ENCODE results near the gene ZHX3.

Gene ZHX3

DNA sequence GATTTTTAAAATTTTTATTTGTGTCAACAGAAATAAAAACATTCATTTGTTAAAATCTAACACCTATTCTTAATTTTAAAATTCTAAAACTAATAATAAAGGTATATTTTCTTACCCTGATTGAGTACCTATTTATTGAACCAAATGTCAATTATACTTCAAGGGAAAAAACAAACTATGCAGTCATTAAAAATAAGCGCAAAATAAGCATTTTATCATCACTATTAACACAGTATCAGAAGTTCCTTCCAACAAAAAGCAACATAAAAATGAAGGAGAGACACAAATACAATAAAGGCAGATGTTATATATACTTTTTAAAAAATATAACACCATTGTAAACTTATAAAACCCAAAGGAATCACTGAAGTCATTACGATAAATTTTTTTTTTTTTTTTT lies 52.7 kb downstream of the ZHX3 start:
- Histone ChIP-seq H3K4me1 (peaks cover 6% of the 10 kb centered on the region; the same call in 1 of the 2 replicates), H3K27me3 (ENCODE audit: low read depth) (no peaks in the 10 kb centered on the region), H3K4me3 (no peak overlapping the region), H3K9me3 (no peaks in the 10 kb centered on the region), H3K36me3 (replicated peaks) (peaks cover 3% of the 10 kb centered on the region; the same call in 1 of the 2 replicates)
- no peak for DNase-seq (ENCODE audit: low spot score in 2 of 2)
- in situ Hi-C loops (cut with MboI; ENCODE audit: low sequenced_read_pairs) = no loop called here

DNA sequence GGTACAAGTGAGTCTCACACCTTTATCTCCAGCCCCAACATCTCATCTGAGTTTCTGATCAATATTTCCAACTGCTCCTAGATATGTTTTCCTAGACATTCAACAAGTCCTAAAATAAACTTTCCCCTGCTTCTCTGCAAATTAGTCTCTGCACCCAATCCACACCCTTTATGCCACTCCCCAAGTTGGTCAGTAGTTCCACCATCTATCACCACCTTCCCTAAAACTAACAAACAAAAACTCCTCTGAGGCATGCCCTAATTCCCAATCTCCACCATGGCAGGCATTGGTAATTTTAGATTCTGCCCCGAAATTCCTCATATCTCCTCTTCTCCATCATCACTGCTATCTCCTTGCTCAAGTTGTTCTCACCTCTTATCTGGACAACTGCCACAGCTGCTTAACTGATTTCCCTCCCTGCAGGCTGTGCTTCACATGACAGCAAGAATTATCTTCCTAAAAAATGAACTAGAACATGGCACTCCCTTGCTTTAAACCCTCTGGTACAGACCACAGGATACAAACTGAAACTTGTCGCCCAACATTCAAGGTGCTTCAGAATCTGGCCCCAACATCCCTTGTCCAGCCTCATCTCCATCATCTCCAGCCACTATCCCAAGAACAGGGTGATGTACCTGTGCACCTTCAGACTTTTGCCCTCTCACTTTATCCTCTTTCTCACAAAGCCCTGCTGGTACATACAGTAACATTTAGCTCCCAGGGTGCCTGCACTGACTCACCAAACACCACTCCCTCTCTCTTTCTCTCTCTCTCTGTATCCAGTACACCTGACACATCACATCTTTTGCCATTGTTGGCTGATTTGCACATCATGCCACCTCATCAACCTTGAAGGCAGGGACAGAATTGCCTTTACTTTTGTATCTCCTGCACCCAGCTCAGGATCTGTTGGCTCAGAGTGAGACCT lies 55.5 kb downstream of the ZHX3 start:
- in situ Hi-C loops (cut with MboI; ENCODE audit: low sequenced_read_pairs) = no loop called here
- H3K4me3 ChIP-seq = no peak overlapping the region
- H3K36me3 ChIP-seq (replicated peaks) = no peaks in the 10 kb centered on the region

DNA sequence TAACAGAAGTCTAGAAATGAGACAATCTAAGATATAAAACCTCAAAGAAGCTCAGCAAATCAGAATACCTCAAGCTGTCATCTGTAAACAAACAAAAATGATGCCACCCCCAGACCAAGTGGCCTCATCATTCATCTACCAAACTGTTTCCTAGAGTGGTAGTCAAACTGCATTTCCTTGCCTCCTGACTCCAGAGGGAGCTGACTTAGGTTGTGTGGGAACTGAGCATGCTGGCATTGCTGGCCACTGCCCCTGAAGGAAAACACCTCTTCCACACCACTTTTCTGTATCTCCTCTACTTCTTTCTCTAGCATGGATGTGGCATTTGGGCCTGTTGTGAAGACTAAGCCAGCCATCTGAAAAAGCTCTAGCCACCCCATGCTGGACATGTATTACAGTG lies 56.3 kb downstream of the ZHX3 start:
- Histone ChIP-seq H3K36me3 (replicated peaks) (no peaks in the 10 kb centered on the region), H3K27me3 (ENCODE audit: low read depth) (no peaks in the 10 kb centered on the region), H3K9me3 (no peaks in the 10 kb centered on the region), H3K4me3 (no peak overlapping the region), H3K4me1 (0 out of 2 replicates have a peak, but pooled peaks cover 2% of the 10 kb centered on the region)
- in situ Hi-C loops (cut with MboI; ENCODE audit: low sequenced_read_pairs) = no loop called here
- no peak for DNase-seq (ENCODE audit: low spot score in 2 of 2)

More for the DNA sequence above, 55.5 kb downstream of the ZHX3 start:
- H3K27me3 ChIP-seq (ENCODE audit: low read depth) = no peaks in the 10 kb centered on the region
- no peaks in the 10 kb centered on the region for H3K9me3 ChIP-seq
- DNase-seq (ENCODE audit: low spot score in 2 of 2) = no peak
- H3K4me1 ChIP-seq = peaks cover 3% of the 10 kb centered on the region; the same call in 1 of the 2 replicates

DNA sequence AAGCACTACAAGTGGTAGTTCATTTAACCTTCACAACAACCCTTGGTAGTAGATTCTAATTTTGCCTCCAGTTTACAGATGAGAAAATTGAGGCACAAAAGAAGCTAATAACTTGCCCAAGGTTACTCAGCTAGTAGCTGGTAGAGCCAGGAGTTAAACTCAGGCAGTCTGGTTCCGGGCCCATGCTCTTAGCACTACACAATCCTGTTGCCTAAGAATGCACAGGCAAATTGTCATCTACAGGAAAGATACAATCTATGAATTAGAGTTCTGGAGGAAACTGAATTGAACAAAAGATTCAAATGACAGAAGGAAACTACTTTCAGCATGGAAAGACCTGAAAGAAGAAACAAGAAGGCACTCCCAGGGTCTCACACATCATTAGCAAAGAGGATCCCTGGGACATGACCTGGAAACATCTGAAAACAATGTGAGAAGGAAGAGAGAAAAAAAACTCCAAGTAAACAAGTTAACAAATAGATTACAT lies 56.8 kb downstream of the ZHX3 start:
- H3K9me3 ChIP-seq = no peaks in the 10 kb centered on the region
- no peak overlapping the region for H3K4me3 ChIP-seq
- H3K4me1 ChIP-seq = 0 out of 2 replicates have a peak, but pooled peaks cover 2% of the 10 kb centered on the region
- no peaks in the 10 kb centered on the region for H3K36me3 ChIP-seq (replicated peaks)
- in situ Hi-C loops (cut with MboI; ENCODE audit: low sequenced_read_pairs) = no loop called here
- DNase-seq (ENCODE audit: low spot score in 2 of 2) = no peak
- H3K27me3 ChIP-seq (ENCODE audit: low read depth) = no peaks in the 10 kb centered on the region

DNA sequence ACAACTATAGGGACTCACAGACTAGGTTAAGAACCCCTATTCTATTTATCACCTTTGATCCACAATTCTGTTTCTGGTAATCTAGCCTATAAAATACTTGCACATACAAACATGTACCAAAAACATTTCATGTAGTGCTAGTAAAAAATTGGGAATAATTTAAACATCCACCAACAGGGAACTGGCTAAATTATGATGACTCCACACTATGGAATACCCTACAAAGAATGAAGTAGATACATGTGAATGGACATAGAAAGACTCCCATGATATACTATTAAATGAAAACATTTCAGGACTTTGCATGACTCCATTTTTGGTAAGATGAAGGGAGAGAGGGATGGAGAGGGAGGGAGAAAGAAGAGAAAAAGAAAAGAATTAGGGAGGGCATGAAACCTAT lies 58.2 kb downstream of the ZHX3 start:
- no peak overlapping the region for H3K4me3 ChIP-seq
- in situ Hi-C loops (cut with MboI; ENCODE audit: low sequenced_read_pairs) = no loop called here
- H3K9me3 ChIP-seq = no peaks in the 10 kb centered on the region
- 0 out of 2 replicates have a peak, but pooled peaks cover 2% of the 10 kb centered on the region for H3K4me1 ChIP-seq
- DNase-seq (ENCODE audit: low spot score in 2 of 2) = no peak
- H3K36me3 ChIP-seq (replicated peaks) = no peaks in the 10 kb centered on the region
- no peaks in the 10 kb centered on the region for H3K27me3 ChIP-seq (ENCODE audit: low read depth)

GRCh38 chr20:41258474-41258873 lies 59.1 kb downstream of the ZHX3 start:
- Histone ChIP-seq H3K4me1 (0 out of 2 replicates have a peak, but pooled peaks cover 2% of the 10 kb centered on the region), H3K4me3 (no peak overlapping the region), H3K36me3 (replicated peaks) (no peaks in the 10 kb centered on the region), H3K9me3 (no peaks in the 10 kb centered on the region), H3K27me3 (ENCODE audit: low read depth) (no peaks in the 10 kb centered on the region)
- in situ Hi-C loops (cut with MboI; ENCODE audit: low sequenced_read_pairs) = no loop called here
- DNase-seq (ENCODE audit: low spot score in 2 of 2) = no peak

DNA sequence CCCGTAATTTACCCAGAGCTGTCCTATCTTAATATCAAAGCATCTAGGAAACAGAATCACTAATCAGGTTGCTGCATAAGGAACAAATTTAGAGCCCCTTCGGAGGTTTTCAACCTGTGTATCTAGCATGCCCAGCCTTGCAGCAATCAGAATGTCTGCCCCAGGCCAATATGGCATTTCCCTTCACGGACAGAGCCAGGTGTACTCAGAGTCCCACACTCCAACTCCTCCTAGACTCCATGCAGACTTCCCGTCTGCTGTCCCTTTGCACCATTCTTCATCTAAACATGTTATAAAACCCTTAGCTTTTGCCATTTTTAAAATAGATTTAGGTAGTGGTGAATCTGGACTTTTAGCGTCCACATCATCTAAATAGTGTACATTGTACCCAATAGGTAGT lies 61.0 kb downstream of the ZHX3 start:
- no peaks in the 10 kb centered on the region for H3K36me3 ChIP-seq (replicated peaks)
- no peak overlapping the region for H3K4me3 ChIP-seq
- in situ Hi-C loops (cut with MboI; ENCODE audit: low sequenced_read_pairs) = no loop called here
- H3K9me3 ChIP-seq = no peaks in the 10 kb centered on the region
- H3K4me1 ChIP-seq = 0 out of 2 replicates have a peak, but pooled peaks cover 2% of the 10 kb centered on the region
- no peaks in the 10 kb centered on the region for H3K27me3 ChIP-seq (ENCODE audit: low read depth)
- DNase-seq (ENCODE audit: low spot score in 2 of 2) = no peak

DNA sequence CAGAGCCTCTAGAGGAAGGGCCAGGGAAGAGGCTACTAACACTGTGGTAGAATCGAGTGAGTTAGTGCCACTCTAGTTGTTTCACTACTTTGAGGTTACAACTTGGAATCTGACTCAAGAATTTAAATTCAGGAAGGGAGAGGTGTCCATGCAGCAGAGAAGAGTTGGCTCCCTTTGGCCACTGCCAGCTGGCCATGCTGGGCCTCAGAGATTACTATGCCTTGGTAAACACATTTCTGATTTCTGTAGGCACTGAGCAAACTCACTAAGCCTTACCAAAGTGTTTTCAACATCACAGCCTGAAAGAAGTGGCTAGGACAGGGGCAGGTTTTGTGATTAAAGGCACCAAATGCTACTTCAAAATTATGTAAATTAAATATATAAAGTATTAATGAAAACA lies 61.9 kb downstream of the ZHX3 start:
- H3K27me3 ChIP-seq (ENCODE audit: low read depth) = no peaks in the 10 kb centered on the region
- DNase-seq (ENCODE audit: low spot score in 2 of 2) = no peak
- no peaks in the 10 kb centered on the region for H3K9me3 ChIP-seq
- 0 out of 2 replicates have a peak, but pooled peaks cover 2% of the 10 kb centered on the region for H3K4me1 ChIP-seq
- H3K4me3 ChIP-seq = no peak overlapping the region
- in situ Hi-C loops (cut with MboI; ENCODE audit: low sequenced_read_pairs) = no loop called here
- no peaks in the 10 kb centered on the region for H3K36me3 ChIP-seq (replicated peaks)

- Histone ChIP-seq H3K4me3 (no peak overlapping the region), H3K4me1 (no peaks in the 10 kb centered on the region), H3K27me3 (ENCODE audit: low read depth) (no peaks in the 10 kb centered on the region), H3K36me3 (replicated peaks) (no peaks in the 10 kb centered on the region), H3K9me3 (no peaks in the 10 kb centered on the region)
- in situ Hi-C loops (cut with MboI; ENCODE audit: low sequenced_read_pairs) = no loop called here
- DNase-seq (ENCODE audit: low spot score in 2 of 2) = peak in 1 of 2 experiments; percentile 29
Observed at GRCh38 chr20:41249411-41250281, 67.9 kb downstream of the ZHX3 start.

- no peak for DNase-seq (ENCODE audit: low spot score in 2 of 2)
- no peaks in the 10 kb centered on the region for H3K9me3 ChIP-seq
- no peaks in the 10 kb centered on the region for H3K27me3 ChIP-seq (ENCODE audit: low read depth)
- H3K4me1 ChIP-seq = no peaks in the 10 kb centered on the region
- in situ Hi-C loops (cut with MboI; ENCODE audit: low sequenced_read_pairs) = no loop called here
- H3K36me3 ChIP-seq (replicated peaks) = no peaks in the 10 kb centered on the region
- H3K4me3 ChIP-seq = no peak overlapping the region
Observed at GRCh38 chr20:41248368-41249024, 69.0 kb downstream of the ZHX3 start.

- Histone ChIP-seq H3K9me3 (no peaks in the 10 kb centered on the region), H3K36me3 (replicated peaks) (no peaks in the 10 kb centered on the region), H3K4me1 (no peaks in the 10 kb centered on the region), H3K27me3 (ENCODE audit: low read depth) (no peaks in the 10 kb centered on the region), H3K4me3 (no peak overlapping the region)
- DNase-seq (ENCODE audit: low spot score in 2 of 2) = no peak
- in situ Hi-C loops (cut with MboI; ENCODE audit: low sequenced_read_pairs) = no loop called here
Observed at GRCh38 chr20:41247523-41248367, 69.8 kb downstream of the ZHX3 start.

GRCh38 chr20:41245086-41245707 lies 72.3 kb downstream of the ZHX3 start:
- in situ Hi-C loops (cut with MboI; ENCODE audit: low sequenced_read_pairs) = no loop called here
- Histone ChIP-seq H3K27me3 (ENCODE audit: low read depth) (no peaks in the 10 kb centered on the region), H3K36me3 (replicated peaks) (no peaks in the 10 kb centered on the region), H3K4me1 (no peaks in the 10 kb centered on the region), H3K4me3 (no peak overlapping the region), H3K9me3 (no peaks in the 10 kb centered on the region)
- DNase-seq (ENCODE audit: low spot score in 2 of 2) = no peak

All from HAP-1 (cell line).